Measurements from ENCODE around the gene TEX22.
A peak's percentile ranks its signal among the peaks of the same experiment; 100 is the strongest.
"Not testable (repeated sequence)": the region's sequence is repeated elsewhere in the genome, so short reads cannot be mapped to it uniquely, and the experiment has no call there.

Gene TEX22, protein sequence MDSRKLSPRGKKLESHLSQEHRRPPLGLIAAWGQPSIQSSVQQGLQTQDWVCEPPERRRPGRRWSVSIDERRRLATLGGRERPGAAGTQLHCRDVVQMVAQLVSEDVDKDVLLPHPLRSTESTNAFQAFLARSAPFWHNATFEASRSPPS

DNA sequence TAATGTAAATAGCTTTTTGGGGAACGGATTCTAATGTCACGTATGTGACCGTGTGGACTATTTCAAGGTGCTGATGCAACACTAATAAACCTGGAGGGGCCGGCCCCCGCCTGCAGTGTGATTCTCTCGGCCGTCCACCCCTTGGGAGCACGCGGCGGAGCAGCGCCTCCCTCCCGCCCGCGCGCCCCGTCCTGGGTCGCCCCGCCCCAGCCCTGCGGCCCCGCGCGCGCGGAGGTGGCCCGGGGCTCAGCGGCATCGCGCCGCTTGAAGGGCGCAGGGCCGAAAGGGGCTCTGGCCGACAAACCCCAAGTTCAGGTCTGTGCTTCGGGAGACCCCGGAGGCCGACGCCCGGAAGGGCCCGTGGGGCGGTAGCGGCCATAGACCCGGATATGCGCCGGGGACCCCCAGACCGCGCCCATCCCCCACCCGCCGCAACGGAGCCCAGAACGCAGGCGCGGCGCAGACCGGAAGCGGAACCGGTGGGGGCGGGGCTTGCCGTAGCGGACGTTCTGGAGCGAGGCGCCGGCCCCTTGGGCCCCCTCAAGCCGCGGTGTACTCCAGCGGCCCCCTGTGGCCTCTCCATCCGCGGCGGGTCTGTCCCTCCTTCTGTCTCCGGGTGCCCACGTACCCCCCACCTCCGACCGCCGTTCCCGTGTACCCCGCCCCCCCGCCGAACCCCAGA lies at the start of gene TEX22:
TEX22 (plus strand) TSS at position 495 of the 682 bp plus-strand sequence. CDS start 803 bp downstream, outside the sequence.
- DNase-seq: peak; percentile 64

- DNase-seq: no peak
These were observed 49.2 kb upstream of the TEX22 start for GRCh38 chr14:105348945-105349699.

DNA sequence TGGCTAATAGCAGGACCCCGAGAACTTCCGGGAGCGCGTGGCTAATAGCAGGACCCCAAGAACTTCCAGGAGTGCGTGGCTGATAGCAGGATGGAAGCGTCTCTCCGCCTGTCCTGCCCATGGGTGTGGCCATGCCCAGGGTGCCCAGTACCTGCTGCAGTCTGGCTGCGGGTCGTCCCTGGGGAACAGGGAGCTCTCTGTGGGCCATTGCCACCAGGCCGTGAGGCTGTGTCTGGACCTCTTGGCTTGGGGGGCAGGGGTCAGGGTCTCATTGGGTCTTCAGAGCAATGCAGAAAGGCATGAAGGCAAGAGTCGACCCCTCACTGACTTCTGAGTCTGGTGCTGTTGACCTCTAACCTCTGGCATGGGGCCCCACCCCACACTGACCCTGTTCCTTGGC lies 48.3 kb upstream of the TEX22 start:
- no peak for DNase-seq

GRCh38 chr14:105350450-105351244 lies 47.7 kb upstream of the TEX22 start:
- no peak for DNase-seq

GRCh38 chr14:105351410-105351809 lies 46.9 kb upstream of the TEX22 start:
- no peak for DNase-seq

DNA sequence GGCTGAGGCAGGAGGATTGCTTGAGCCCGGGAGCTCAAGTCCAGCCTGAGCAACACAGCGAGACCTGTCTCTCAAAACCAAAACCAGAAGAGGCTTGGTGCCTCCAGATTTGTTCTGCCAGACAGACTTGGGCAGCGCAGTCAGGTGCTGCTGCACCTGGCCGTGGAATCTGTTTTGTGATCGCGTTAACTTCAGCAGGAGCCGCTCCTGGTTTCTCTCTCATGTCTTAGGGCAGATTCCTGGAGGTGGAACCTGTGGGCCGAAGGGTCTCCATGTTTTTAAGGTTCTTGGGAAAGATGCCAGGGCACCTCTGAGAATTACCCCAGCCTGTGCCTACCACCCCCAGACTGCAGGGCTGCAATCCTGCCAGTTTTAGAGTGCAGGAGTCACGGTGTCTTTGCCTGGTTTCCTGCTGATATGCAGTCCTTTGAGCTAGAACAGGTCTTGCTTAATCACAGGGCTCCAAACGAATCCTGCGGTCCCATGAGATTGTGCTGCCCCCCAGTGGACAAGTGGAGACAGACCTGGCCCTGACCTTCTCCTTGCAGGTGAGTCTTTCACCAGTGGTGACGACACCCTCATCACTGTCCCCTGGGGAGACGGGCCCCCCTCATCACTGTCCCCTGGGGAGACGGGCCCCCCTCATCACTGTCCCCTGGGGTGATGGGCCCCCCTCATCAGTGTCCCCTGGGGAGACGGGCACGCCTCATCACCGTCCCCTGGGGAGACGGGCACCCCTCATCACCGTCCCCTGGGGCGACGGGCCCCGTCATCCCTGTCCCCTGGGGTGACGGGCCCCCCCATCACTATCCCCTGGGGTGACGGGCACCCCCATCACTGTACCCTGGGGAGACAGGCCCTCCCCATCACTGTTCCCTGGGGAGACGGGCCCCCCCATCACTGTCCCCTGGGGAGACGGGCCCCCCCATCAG lies 46.2 kb upstream of the TEX22 start:
- DNase-seq: peak; percentile 66

GRCh38 chr14:105353136-105353535 lies 45.2 kb upstream of the TEX22 start:
- no peak for DNase-seq

GRCh38 chr14:105354541-105354940 lies 43.8 kb upstream of the TEX22 start:
- no peak for DNase-seq

DNA sequence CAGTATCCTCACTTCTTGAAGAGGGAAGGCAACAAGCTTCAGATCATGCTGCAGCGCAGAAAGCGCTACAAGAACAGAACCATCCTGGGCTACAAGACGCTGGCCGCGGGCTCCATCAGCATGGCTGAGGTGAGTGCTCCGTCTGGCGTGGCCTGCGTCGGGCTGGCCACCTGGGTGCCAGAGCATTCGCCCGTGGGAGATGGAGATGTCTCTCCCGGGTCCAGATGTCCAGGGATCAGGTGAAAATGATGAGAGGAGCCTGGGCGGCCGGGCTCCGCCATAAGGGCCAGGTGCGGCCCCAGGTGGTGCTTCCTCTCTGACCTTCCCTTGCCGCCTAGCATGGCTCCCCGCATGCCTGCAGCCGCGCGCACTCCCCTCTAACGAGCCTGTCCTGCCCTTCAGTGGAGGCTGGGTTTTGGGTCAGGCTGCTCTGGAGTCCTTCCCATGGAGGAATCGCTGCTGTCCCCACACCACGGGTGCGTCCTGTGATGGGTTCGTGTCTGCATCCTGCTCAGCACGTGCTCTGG lies 43.2 kb upstream of the TEX22 start:
- no peak for DNase-seq

GRCh38 chr14:105355850-105356604 lies 42.3 kb upstream of the TEX22 start:
- no peak for DNase-seq

DNA sequence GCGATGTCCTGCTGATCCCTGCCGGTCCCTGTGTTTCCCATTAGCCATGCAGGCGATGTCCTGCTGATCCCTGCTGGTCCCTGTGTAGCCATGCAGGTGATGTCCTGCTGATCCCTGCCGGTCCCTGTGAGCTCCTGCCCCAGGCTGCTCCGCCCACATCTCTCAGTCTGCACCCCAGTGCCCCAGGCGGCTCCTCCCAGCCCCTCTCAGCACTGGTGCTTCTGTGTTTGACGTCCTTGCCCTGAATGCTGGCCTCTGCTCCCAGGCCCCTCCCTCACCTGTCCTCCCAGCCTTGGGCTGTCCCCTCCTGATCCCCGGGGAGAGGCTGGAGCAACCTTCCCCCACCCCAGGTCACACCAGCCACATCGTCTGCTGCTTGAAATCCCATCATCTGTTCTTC lies 41.4 kb upstream of the TEX22 start:
- no peak for DNase-seq

GRCh38 chr14:105357626-105358025 lies 40.7 kb upstream of the TEX22 start:
- no peak for DNase-seq

- no peak for DNase-seq
These were observed 40.0 kb upstream of the TEX22 start for GRCh38 chr14:105358140-105358846.

DNA sequence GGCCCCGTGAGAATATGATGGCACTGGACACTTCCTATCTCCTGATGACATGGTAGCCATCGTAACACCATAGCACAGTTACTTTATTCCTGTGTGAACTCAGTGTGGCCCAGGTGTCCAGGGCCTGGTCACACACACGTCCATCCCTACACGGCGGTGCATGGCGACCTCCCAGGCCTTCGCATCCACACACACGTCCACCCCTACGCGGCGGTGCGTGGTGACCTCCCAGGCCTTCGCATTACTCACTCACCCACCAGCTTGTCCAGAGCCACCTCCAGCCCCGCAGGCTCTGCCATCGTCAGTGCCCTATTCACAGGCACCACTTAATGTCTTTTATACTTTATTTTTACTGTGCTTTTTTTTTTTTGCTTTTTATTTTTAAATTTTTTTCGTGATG lies 39.4 kb upstream of the TEX22 start:
- no peak for DNase-seq

DNA sequence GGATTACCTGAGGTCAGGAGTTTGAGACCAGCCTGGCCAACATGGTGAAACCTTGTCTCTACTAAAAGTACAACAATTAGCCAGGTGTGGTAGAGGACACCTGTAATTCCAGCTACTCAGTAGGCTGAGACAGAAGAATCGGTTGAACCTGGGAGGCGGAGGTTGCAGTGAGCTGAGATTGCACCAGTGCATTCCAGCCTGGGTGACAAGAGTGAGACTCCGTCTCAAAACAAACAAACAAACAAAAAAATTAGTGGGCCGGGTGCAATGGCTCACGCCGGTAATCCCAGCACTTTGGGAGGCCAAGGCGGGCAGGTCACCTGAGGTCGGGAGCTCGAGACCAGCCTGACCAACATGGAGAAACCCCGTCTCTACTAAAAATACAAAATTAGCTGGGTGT lies 36.9 kb upstream of the TEX22 start:
- DNase-seq: not testable (repeated sequence)

DNA sequence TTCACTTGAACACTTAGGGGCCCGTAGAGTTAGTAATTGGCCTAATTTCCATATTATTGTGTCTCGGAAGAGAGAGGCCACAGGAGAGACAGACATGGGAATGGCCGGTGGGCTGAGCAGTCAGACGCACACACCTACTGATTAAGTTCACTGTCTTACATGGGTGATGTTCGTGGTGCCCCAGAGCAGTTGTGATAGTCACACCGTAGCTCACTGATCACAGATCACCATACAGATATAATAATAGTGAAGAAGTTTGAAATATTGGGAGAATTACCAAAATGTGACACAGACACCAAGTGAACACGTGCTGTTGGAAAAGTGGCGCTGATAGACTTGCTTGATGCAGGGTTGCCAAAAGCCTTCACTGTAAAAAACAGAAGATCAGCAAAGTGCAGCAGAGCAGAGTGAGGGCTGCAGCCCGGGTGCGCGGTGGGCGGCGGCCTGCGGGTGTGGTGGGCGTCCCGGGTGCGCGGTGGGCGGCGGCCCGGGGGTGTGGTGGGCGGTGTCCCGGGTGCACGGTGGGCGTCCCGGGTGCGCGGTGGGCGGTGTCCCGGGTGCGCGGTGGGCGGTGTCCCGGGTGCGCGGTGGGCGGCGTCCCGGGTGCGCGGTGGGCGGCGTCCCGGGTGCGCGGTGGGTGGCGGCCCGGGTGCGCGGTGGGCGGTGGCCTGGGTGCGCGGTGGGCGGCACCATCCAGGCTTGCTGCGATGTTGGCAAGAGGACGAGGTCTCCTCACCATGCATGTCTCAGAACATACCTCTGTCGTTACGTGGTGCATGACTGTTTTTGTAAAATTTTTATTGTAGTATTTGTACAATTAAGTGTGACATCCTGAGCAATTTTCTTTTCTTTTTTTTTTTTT lies 34.3 kb upstream of the TEX22 start:
- DNase-seq: peak; percentile 38

DNA sequence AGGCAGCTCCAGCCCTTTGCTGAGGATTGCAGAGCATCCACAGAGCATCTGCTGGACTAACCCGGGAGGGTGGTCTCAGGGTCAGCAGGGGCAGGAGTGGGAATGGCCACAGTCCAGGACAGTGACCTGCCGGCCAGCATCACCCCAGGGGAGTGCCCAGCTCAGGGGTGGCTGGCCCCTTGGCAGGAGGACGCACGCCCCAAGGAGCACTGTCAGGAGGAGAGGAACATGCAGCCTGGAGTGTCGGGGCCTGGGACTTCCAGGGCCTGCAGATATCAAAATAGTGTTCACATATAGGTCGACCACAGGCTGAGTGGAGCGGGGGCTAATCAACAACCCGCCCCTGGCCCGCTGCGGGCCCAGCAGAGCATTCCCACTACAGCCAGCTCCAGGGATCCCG lies 33.2 kb upstream of the TEX22 start:
- no peak for DNase-seq

DNA sequence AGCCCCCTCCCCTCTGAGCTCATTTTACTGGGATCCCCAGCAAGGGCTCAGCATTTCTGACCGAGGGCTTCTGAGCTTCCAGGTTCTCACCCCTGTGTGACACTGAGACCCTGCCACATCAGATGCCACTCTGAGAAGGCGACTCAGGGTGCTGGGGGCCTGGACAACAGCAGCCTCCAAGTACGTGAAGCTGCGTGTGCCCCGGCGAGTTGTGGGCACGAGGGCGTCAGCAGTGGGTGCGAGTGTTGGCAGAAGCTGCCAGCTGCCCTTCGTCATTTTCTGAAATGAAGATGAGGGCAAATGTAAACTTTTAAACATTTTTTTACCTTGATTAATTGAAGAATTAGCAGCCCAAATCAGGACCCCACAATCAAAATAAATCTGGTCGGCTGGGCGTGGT lies 32.7 kb upstream of the TEX22 start:
- DNase-seq: no peak

DNA sequence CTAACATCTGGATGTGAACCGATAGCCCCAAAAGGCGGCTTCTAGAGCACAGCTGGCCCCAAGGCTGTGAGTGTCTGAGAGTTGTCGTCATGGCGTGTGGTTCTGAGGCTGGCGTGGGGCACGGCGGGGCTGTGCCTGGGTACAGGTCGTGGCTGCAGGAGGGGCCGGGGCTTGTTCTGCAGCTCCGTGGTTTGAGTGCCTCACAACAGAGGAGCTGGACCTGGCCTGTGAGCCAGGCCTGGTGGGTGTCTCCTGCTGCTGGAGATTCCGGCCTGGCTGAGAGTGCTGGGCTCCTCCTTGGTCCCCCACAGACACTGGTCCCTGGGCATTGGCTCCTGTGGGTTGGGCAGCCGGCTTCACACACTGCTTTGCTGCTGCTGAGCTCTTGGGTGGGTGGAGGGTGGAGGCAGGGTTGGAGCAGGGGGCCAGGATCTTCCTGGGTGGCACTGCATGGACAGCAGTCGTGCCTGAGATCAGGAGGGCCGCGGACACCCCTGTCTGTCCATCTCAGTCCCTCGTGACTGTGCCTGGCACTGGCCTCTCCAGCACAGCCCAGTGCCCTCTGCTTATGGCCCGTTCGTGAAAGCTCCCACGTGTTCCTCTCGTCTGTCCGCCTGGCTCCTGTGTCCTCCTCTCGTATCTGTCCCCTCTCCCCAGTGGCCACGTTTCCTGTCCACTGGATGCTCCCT lies 31.8 kb upstream of the TEX22 start:
- no peak for DNase-seq

Data from T1000 (cell line).